GM12865 (cell line): ENCODE measurements around the gene IFNE.

Experiments
- DNase-seq: peaks from one replicate; pipeline ENCODE4 v3.0.0; 2010; ENCODE audit warnings: low read depth
- H3K4me3 ChIP-seq: 2 replicates; pipeline ENCODE4 v1.5.1; 2011; ENCODE audit warnings: mild to moderate bottlenecking, low read depth, low read length, control low read depth
- CTCF ChIP-seq: IDR thresholded peaks from 2 replicates; pipeline ENCODE4 v1.5.1; 2011; ENCODE audit warnings: low read length, control low read depth, low read depth, inconsistent platforms; ENCODE audit not compliant: insufficient read depth; ENCODE audit errors: missing control alignments

Gene IFNE

GRCh38 chr9:21499912-21500311 lies 17.8 kb upstream of the IFNE start:
- no peak overlapping the region for H3K4me3 ChIP-seq

DNA sequence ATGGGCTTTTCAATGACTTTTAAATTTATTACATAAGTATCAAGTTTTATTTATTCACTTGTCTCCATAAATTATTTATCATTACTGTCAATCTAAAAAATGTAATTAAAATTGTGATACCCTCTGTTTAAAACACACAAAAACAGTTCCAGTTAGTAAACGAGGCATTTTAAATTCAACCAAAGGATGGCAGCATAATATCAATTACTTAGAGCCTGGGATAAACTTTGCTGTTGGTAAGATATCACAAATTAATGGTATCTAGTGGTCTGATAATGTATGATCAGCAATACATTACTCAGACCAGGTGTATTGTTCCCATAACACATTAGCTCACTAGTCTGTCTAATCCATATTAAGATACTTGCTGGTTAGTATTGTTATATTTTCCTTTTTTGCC lies 9.6 kb upstream of the IFNE start:
- H3K4me3 ChIP-seq = no peak overlapping the region
- DNase-seq = no peak
- no peak for TF ChIP-seq CTCF

More at GRCh38 chr9:21499912-21500311, 17.8 kb upstream of the IFNE start:
- no peak for TF ChIP-seq CTCF
- DNase-seq = no peak

GRCh38 chr9:21481470-21482056 lies 550 bp downstream of the IFNE start:
- DNase-seq = no peak
- TF ChIP-seq CTCF = no peak
- H3K4me3 ChIP-seq = no peak overlapping the region

DNA sequence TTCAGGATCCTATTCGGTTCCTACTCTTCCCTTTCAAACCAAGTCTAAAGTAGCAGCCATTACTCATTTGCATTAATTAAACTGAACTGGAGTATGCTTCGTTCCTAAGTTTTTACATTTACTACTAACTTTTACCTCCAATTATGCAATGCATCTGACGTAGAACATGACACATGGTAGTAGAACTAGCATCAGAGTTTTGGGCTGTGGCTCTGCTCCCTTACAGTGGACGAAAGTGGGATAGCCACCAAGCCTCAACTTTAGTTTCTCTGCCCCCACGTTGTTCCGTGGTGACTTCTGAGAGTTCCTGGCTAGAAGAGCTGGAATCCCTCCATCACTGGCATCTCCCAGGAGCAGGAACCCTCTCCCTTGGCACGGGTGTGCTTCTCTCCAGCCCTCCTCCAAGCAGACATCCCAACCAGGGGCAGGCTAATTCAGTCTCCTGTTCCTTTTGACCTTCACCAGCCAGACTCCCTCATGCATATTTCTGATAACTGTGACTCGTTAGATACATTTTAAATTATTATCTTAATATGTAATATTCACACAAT lies 2.9 kb downstream of the IFNE start:
- H3K4me3 ChIP-seq = no peak overlapping the region
- no peak for DNase-seq
- TF ChIP-seq CTCF = no peak

DNA sequence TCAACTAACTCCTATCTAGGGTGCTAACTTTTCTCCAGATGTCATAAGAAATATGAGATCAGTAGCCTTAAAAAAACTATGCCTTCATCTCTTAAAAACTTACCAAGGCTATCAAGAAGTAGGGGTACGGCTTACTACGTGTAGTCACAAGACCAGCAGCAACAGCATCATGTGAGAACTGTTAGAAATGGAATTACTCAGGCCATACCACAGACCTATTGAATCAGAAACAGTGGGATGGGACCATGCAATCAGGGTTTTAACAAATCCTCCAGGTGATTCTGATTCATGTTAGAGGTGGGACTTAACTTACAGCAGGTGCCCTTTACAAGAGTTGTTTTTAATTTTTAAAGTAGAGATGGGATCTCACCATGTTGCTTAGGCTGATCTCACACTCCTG lies 4.6 kb downstream of the IFNE start:
- TF ChIP-seq CTCF = no peak
- no peak for DNase-seq
- no peak overlapping the region for H3K4me3 ChIP-seq

DNA sequence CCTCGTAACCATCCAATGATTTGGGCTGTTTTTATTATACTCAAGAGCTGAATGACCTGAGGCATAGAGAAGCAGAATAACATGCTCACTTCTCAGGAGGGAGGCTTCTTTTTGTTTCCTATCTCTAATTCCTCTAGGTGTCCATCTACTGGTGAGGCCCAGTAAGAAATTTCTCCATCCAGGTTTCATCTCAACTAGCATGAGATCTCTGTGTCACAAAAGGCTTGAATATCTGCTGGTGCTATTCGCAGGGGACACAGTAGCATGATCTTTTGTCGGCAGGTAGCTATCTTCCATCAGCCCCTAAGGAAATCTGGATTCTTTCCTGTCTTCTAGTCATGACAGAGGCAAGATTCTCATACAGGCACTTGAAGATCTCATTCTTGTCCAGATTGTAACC lies 8.9 kb downstream of the IFNE start:
- H3K4me3 ChIP-seq = no peak overlapping the region
- DNase-seq = no peak
- TF ChIP-seq CTCF = no peak

DNA sequence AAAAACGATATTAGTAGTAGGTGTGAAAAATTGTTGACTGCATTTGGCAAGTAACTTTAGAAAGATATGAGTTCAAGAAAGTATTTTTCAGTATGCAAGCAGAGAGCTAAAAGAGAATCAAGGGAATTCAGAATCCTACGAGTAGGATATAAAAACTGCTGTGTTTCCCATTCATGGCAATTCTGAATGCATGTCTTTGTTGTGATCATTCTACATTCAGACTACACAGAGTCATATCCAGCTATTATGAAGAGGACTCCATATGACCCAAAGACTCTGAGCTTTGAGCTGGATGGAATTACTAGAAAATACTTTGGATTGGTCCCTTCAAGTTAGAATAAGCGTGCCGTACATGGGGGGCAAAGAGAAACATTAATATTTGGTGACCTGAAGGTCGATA lies 12.0 kb downstream of the IFNE start:
- H3K4me3 ChIP-seq = no peak overlapping the region
- DNase-seq = no peak
- TF ChIP-seq CTCF = no peak
